Endodermal cell (in vitro differentiated cells): ENCODE measurements around the gene OR56B4. TPM values are rescaled to one million over a fixed set of nuclear protein-coding genes. Genes with fewer than 3 reads are reported as not detected.
"Not testable (repeated sequence)": the region's sequence is repeated elsewhere in the genome, so short reads cannot be mapped to it uniquely, and the experiment has no call there.

ENCODE experiments used
- DNase-seq: peaks from one replicate; pipeline ENCODE4 v3.0.0-alpha.2; 2017
- H3K27ac ChIP-seq: 2 replicates; pipeline ENCODE4 v1.5.1; 2013; ENCODE audit warnings: mild to moderate bottlenecking, low read depth, low read length, moderate library complexity
- H3K27me3 ChIP-seq: 2 replicates; pipeline ENCODE4 v1.6.1; 2013; ENCODE audit warnings: mild to moderate bottlenecking, low read length, moderate library complexity; ENCODE audit not compliant: insufficient read depth, control insufficient read depth, poor library complexity, severe bottlenecking
- H3K36me3 ChIP-seq: 2 replicates; pipeline ENCODE4 v1.7.0; 2013; ENCODE audit warnings: mild to moderate bottlenecking, low read length, moderate library complexity; ENCODE audit not compliant: control insufficient read depth, insufficient read depth
- H3K4me1 ChIP-seq: one replicate; pipeline ENCODE4 v1.7.0; 2013; ENCODE audit warnings: low read length; ENCODE audit not compliant: control insufficient read depth, insufficient read depth
- H3K4me3 ChIP-seq: 2 replicates; pipeline ENCODE4 v1.5.1; 2013; ENCODE audit warnings: mild to moderate bottlenecking, low read length, moderate library complexity
- H3K9ac ChIP-seq: 2 replicates; pipeline ENCODE4 v1.6.1; 2013; ENCODE audit warnings: mild to moderate bottlenecking, low read length, moderate library complexity; ENCODE audit not compliant: poor library complexity, severe bottlenecking; ENCODE audit errors: extremely low read depth
- H3K9me3 ChIP-seq: 2 replicates; pipeline ENCODE4 v1.6.1; 2013; ENCODE audit warnings: mild to moderate bottlenecking, low read length, moderate library complexity; ENCODE audit not compliant: control insufficient read depth
- H3K27ac Mint-ChIP-seq: 2 replicates; pipeline ENCODE4 v1.8.0; 2020; ENCODE audit warnings: mixed read lengths
- H3K27me3 Mint-ChIP-seq: 2 replicates; pipeline ENCODE4 v1.8.0; 2021; ENCODE audit warnings: mild to moderate bottlenecking, mixed read lengths; ENCODE audit not compliant: insufficient read depth
- H3K36me3 Mint-ChIP-seq: 2 replicates; pipeline ENCODE4 v1.8.0; 2020; ENCODE audit warnings: low read depth, mixed read lengths
- H3K4me1 Mint-ChIP-seq: 2 replicates; pipeline ENCODE4 v1.8.0; 2020; ENCODE audit warnings: mixed read lengths
- H3K4me3 Mint-ChIP-seq: 2 replicates; pipeline ENCODE4 v1.8.0; 2020; ENCODE audit warnings: mild to moderate bottlenecking, moderate library complexity, mixed read lengths
- H3K9me3 Mint-ChIP-seq: 2 replicates; pipeline ENCODE4 v1.8.0; 2020; ENCODE audit warnings: mild to moderate bottlenecking, mixed read lengths
- CTCF ChIP-seq: fragments of 200-600 bp; sonication (generic); conservative IDR thresholded peaks from 2 replicates; pipeline ENCODE4 v1.5.0; 2021; ENCODE audit warnings: antibody characterized with exemption, mild to moderate bottlenecking
- whole genome bisulfite sequencing, 2 experiments: methylation state at CpG; one replicate each; pipeline versions ENCODE4 v1.1.5 to v1.1.7; 2013; ENCODE audit warnings: missing lambda C conversion rate in 2 of 2, mixed read lengths in 1 of 2; ENCODE audit not compliant: insufficient coverage in 1 of 2, insufficient read length in 1 of 2; 5-methylcytosine and 5-hydroxymethylcytosine counted together
- long read RNA-seq, 4 experiments: library from polyadenylated mRNA in 2 of 4; library from RNA in 1 of 4; library from capped mRNA in 1 of 4; stranded (forward) in 3 of 4; unstranded in 1 of 4; transcript quantifications; one replicate each; pipeline ENCODE4 v2.0.0, GENCODE V29; 2020 to 2021; ENCODE audit warnings: inconsistent platforms in 1 of 4
- polyA plus RNA-seq, 2 experiments: library from polyadenylated mRNA; stranded (reverse); fragments of 50-300 nt; gene quantifications; one replicate each; pipeline ENCODE4 v1.2.3, GENCODE V29; 2013
- total RNA-seq, 2 donors: library from RNA; stranded (reverse); fragmentation: NEBNext Ultra II Directional in 1 of 2; extraction: Animal tissue kit (Norgen Biotek cat#: 25700) in 1 of 2; gene quantifications; 2 replicates in 1 of 2; 3 replicates in 1 of 2; pipeline ENCODE4 v1.2.1, GENCODE V29; 2021

The OR56B4 gene
- not detected for total RNA-seq
- not detected for polyA plus RNA-seq (2013, experiment 1 of 2)
- polyA plus RNA-seq (2013, experiment 2 of 2) = not detected
- long read RNA-seq, experiment 1 = 0 reads
- long read RNA-seq, experiment 2 = 0 reads
- long read RNA-seq, experiment 3 = 0 reads
- long read RNA-seq, experiment 4 = 0 reads

GRCh38 chr11:6107384-6107783, at the start of gene OR56B4:
Gene OR56B4 (plus strand): TSS chr11:6107684. CDS start chr11:6107779, 95 bp downstream.
- H3K27me3 ChIP-seq, H3K9ac ChIP-seq, H3K27me3 Mint-ChIP-seq, H3K4me1 Mint-ChIP-seq, DNase-seq, H3K27ac Mint-ChIP-seq, H3K9me3 ChIP-seq, H3K4me3 ChIP-seq, H3K9me3 Mint-ChIP-seq, H3K4me1 ChIP-seq, H3K27ac ChIP-seq, H3K36me3 Mint-ChIP-seq, H3K36me3 ChIP-seq, H3K4me3 Mint-ChIP-seq: not testable (repeated sequence)
- WGBS, 2 experiments = 93 to 94% methylated on average over 6 of the region's 6 CpGs

GRCh38 chr11:6061475-6061874, 46.0 kb upstream of the OR56B4 start:
- no peaks in the 10 kb centered on the region for H3K9me3 Mint-ChIP-seq
- Histone ChIP-seq H3K9me3 (no peaks in the 10 kb centered on the region), H3K27ac (no peak overlapping the region), H3K9ac (no peak overlapping the region), H3K36me3 (no peaks in the 10 kb centered on the region), H3K4me1 (peaks cover 5% of the 10 kb centered on the region), H3K27me3 (no peaks in the 10 kb centered on the region), H3K4me3 (no peak overlapping the region)
- peak; percentile 57 for DNase-seq
- no peak overlapping the region for H3K4me3 Mint-ChIP-seq
- 76 to 83% methylated on average over 2 to 3 of the region's 3 CpGs for WGBS, 2 experiments
- H3K36me3 Mint-ChIP-seq = no peaks in the 10 kb centered on the region
- TF ChIP-seq CTCF = no peak
- no peaks in the 10 kb centered on the region for H3K27me3 Mint-ChIP-seq
- H3K27ac Mint-ChIP-seq = no peak overlapping the region
- peaks cover 20% of the 10 kb centered on the region for H3K4me1 Mint-ChIP-seq

DNA sequence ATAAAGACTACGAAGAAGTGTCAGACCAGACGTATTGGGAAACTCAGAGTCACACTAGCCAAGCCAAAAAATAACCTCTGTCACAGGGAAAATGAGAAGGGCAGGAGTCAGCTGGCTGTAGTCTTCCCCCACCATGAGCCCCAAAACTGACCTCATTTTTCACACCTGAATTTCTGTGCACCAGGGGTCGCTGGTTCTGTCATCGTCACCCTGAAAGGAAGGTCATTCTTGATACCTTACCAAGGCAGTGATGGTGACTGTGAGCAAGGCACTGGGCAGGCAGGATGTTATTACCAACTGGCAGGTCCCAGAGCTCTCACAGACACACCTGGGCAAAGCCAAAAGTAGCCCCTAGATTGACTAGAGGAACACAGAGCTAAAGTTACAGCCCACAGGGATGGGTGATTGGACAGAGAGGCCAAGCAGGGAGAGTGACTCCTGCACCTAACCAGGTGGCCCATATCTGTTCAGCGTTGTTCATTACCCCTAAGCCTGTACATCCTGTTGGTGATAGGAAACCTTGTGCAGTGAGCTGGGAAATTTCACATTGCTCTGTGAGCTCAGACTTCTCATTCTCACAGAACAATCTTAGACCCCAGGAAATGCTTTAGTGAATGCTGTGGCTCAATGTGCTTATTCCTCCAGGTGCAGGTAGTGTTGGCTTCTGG, 44.7 kb upstream of the OR56B4 start:
- H3K36me3 ChIP-seq = no peaks in the 10 kb centered on the region
- DNase-seq = no peak
- no peak overlapping the region for H3K27ac ChIP-seq
- H3K27me3 ChIP-seq = no peaks in the 10 kb centered on the region
- H3K9ac ChIP-seq = no peak overlapping the region
- H3K9me3 ChIP-seq = no peaks in the 10 kb centered on the region
- no peak overlapping the region for H3K27ac Mint-ChIP-seq
- no peaks in the 10 kb centered on the region for H3K36me3 Mint-ChIP-seq
- no peak overlapping the region for H3K4me3 Mint-ChIP-seq
- 94 to 100% methylated on average over 2 to 5 of the region's 5 CpGs for WGBS, 2 experiments
- TF ChIP-seq CTCF = peak; percentile 33
- peaks cover 5% of the 10 kb centered on the region for H3K4me1 ChIP-seq
- peaks cover 20% of the 10 kb centered on the region for H3K4me1 Mint-ChIP-seq
- peaks cover 6% of the 10 kb centered on the region for H3K27me3 Mint-ChIP-seq
- no peak overlapping the region for H3K4me3 ChIP-seq
- no peaks in the 10 kb centered on the region for H3K9me3 Mint-ChIP-seq
